ENCODE measurements around the gene NFIX. TPM values are rescaled to one million over a fixed set of nuclear protein-coding genes. Genes with fewer than 3 reads are reported as not detected.

NFIX gene
- total RNA-seq, 1 experiment from 2014 or later: 144 TPM

DNA sequence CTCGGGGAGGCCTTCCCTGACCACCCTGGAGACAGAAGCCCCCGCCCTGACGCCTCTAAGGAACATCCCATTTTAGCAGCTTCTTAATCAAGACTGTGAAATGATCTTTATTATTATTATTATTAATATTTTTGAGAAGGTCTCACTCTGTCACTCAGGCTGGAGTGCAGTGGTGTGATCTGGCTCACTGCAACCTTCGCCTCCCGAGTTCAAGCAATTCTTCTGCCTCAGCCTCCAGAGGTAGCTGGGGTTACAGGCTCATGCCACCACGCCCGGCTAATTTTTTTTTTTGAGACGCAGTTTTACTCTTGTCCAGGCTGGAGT is 29.5 kb upstream of the NFIX start:
- DNase-seq (ENCODE audit: low read depth, low spot score) (no peak), ATAC-seq (no peak)
- no peaks in the 10 kb centered on the region for H3K9me3 ChIP-seq (ENCODE audit: control insufficient read depth, insufficient read depth, low read depth, low read length)
- CTCF ChIA-PET: interaction anchor here (0.6 to 2.2 kb wide), 9 partner anchors 11 to 397 kb away, joined by 3 to 24 read pairs (median 4); no protein-coding TSS in a partner anchor
- no peaks in the 10 kb centered on the region for H3K27me3 ChIP-seq (ENCODE audit: control insufficient read depth, insufficient read depth, low read length)
- no peaks in the 10 kb centered on the region for H3K36me3 ChIP-seq (ENCODE audit: control insufficient read depth, insufficient read depth, low read length)
- in situ Hi-C loops (cut with HindIII; ENCODE audit: low pct_unique_long_range_greater_than_20kb, low sequenced_read_pairs) (no loop called here), intact Hi-C loops (cut with micrococcal nuclease; ENCODE audit: unreplicated experiment) (no loop called here)
- POLR2A ChIA-PET: interaction anchor here (0.6 kb wide), 1 partner anchor 186 kb away, joined by 3 read pairs; no protein-coding TSS in a partner anchor
- peaks cover 10% of the 10 kb centered on the region for H3K4me1 ChIP-seq (ENCODE audit: control insufficient read depth, insufficient read depth, low read length)
- no TSS peak for BruUV-seq (replicated peaks)
- H3K27ac ChIP-seq (ENCODE audit: low read length): peak overlapping the region; percentile 82
- no peak for TF ChIP-seq SIN3A (IDR thresholded peaks at IDR 0.05; ENCODE audit: borderline replicate concordance, insufficient read depth, low read depth, low read length)
- TF ChIP-seq, protein P1, sequence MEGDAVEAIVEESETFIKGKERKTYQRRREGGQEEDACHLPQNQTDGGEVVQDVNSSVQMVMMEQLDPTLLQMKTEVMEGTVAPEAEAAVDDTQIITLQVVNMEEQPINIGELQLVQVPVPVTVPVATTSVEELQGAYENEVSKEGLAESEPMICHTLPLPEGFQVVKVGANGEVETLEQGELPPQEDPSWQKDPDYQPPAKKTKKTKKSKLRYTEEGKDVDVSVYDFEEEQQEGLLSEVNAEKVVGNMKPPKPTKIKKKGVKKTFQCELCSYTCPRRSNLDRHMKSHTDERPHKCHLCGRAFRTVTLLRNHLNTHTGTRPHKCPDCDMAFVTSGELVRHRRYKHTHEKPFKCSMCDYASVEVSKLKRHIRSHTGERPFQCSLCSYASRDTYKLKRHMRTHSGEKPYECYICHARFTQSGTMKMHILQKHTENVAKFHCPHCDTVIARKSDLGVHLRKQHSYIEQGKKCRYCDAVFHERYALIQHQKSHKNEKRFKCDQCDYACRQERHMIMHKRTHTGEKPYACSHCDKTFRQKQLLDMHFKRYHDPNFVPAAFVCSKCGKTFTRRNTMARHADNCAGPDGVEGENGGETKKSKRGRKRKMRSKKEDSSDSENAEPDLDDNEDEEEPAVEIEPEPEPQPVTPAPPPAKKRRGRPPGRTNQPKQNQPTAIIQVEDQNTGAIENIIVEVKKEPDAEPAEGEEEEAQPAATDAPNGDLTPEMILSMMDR (IDR thresholded peaks at IDR 0.05): no peak
- TF ChIP-seq, protein P2, sequence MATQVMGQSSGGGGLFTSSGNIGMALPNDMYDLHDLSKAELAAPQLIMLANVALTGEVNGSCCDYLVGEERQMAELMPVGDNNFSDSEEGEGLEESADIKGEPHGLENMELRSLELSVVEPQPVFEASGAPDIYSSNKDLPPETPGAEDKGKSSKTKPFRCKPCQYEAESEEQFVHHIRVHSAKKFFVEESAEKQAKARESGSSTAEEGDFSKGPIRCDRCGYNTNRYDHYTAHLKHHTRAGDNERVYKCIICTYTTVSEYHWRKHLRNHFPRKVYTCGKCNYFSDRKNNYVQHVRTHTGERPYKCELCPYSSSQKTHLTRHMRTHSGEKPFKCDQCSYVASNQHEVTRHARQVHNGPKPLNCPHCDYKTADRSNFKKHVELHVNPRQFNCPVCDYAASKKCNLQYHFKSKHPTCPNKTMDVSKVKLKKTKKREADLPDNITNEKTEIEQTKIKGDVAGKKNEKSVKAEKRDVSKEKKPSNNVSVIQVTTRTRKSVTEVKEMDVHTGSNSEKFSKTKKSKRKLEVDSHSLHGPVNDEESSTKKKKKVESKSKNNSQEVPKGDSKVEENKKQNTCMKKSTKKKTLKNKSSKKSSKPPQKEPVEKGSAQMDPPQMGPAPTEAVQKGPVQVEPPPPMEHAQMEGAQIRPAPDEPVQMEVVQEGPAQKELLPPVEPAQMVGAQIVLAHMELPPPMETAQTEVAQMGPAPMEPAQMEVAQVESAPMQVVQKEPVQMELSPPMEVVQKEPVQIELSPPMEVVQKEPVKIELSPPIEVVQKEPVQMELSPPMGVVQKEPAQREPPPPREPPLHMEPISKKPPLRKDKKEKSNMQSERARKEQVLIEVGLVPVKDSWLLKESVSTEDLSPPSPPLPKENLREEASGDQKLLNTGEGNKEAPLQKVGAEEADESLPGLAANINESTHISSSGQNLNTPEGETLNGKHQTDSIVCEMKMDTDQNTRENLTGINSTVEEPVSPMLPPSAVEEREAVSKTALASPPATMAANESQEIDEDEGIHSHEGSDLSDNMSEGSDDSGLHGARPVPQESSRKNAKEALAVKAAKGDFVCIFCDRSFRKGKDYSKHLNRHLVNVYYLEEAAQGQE (IDR thresholded peaks at IDR 0.05; ENCODE audit: insufficient read depth in 1 of 2, low read depth in 2 of 2, low read length in 1 of 2): no peak
- TF ChIP-seq POLR2AphosphoS5 (IDR thresholded peaks at IDR 0.05; ENCODE audit: low read depth, low read length): no peak
- no peak for TF ChIP-seq TCF7L2 (IDR thresholded peaks at IDR 0.05; ENCODE audit: low read depth, low read length)
- H3K4me3 ChIP-seq (ENCODE audit: low read depth in 2 of 2, low read length in 2 of 2): peak overlapping the region in 1 of 2 experiments; percentile 49; a peak in 2 of 4 replicates

DNA sequence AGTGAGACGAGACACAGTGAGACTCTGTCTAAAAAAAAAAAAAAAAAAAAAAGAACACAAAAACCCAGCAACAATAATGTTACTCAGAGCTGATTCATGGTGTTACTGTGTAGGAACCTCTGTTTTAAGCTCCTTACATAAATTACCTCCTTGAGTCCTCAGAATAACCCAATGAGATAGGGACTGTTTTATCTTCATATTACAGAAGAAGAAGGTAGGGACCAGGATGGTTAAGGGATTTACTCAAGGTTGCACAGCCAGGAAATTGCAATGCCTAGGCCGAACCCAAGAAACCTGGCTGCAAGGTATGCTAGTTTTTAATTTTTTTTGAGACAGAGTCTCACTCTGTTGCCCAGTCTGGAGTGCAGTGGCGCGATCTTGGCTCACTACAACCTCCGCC is 27.4 kb upstream of the NFIX start:
- H3K36me3 ChIP-seq (ENCODE audit: control insufficient read depth, insufficient read depth, low read length): no peaks in the 10 kb centered on the region
- ChIA-PET POLR2A (no interaction called here), CTCF (no interaction called here)
- intact Hi-C loops (cut with micrococcal nuclease; ENCODE audit: unreplicated experiment): no loop called here
- BruUV-seq (replicated peaks): no TSS peak
- no peaks in the 10 kb centered on the region for H3K27me3 ChIP-seq (ENCODE audit: control insufficient read depth, insufficient read depth, low read length)
- TF ChIP-seq, protein P1 (IDR thresholded peaks at IDR 0.05): no peak
- TF ChIP-seq POLR2AphosphoS5 (IDR thresholded peaks at IDR 0.05; ENCODE audit: low read depth, low read length) (no peak), TCF7L2 (IDR thresholded peaks at IDR 0.05; ENCODE audit: low read depth, low read length) (no peak), SIN3A (IDR thresholded peaks at IDR 0.05; ENCODE audit: borderline replicate concordance, insufficient read depth, low read depth, low read length) (no peak)
- TF ChIP-seq, protein P2 (IDR thresholded peaks at IDR 0.05; ENCODE audit: insufficient read depth in 1 of 2, low read depth in 2 of 2, low read length in 1 of 2): no peak
- H3K9me3 ChIP-seq (ENCODE audit: control insufficient read depth, insufficient read depth, low read depth, low read length): no peaks in the 10 kb centered on the region
- ATAC-seq (no peak), DNase-seq (ENCODE audit: low read depth, low spot score) (no peak)
- in situ Hi-C loops (cut with HindIII; ENCODE audit: low pct_unique_long_range_greater_than_20kb, low sequenced_read_pairs): no loop called here
- H3K27ac ChIP-seq (ENCODE audit: low read length): no peak overlapping the region
- H3K4me3 ChIP-seq (ENCODE audit: low read depth in 2 of 2, low read length in 2 of 2): no peak overlapping the region
- peaks cover 10% of the 10 kb centered on the region for H3K4me1 ChIP-seq (ENCODE audit: control insufficient read depth, insufficient read depth, low read length)

All from Panc1 (cell line).